ENCODE results near the gene MBD1.

GRCh38 chr18:50249576-50249975, 31.7 kb downstream of the MBD1 start:
- TF ChIP-seq CTCF (conservative IDR thresholded peaks at IDR 0.05) (no peak), EZH2 (IDR thresholded peaks at IDR 0.05; ENCODE audit: low read depth) (no peak)
